Tibial nerve (tissue), 4 donors: ENCODE results near the gene FMO3.

Experiments used
- EP300 ChIP-seq, 2 donors: sonication (generic); formaldehyde crosslinking; IDR thresholded peaks; one replicate each; pipeline ENCODE4 v1.6.1; 2017; ENCODE audit warnings: antibody characterized with exemption in 2 of 2, mild to moderate bottlenecking in 1 of 2
- POLR2A ChIP-seq, 2 donors: fragments of 450-650 bp; IDR thresholded peaks; one replicate each; pipeline ENCODE4 v1.6.1; 2017; ENCODE audit warnings: antibody characterized with exemption in 2 of 2, mild to moderate bottlenecking in 2 of 2, moderate library complexity in 2 of 2
- TF ChIP-seq, protein P1 (sequence below), 5 experiments: fragments of 200-600 bp in 3 of 5; fragments of 450-650 bp in 2 of 5; sonication (generic) in 3 of 5; IDR thresholded peaks; one replicate each; pipeline ENCODE4 v1.5.1; 2016 to 2019; ENCODE audit warnings: antibody characterized with exemption in 5 of 5, mild to moderate bottlenecking in 3 of 5, moderate library complexity in 2 of 5

DNA sequence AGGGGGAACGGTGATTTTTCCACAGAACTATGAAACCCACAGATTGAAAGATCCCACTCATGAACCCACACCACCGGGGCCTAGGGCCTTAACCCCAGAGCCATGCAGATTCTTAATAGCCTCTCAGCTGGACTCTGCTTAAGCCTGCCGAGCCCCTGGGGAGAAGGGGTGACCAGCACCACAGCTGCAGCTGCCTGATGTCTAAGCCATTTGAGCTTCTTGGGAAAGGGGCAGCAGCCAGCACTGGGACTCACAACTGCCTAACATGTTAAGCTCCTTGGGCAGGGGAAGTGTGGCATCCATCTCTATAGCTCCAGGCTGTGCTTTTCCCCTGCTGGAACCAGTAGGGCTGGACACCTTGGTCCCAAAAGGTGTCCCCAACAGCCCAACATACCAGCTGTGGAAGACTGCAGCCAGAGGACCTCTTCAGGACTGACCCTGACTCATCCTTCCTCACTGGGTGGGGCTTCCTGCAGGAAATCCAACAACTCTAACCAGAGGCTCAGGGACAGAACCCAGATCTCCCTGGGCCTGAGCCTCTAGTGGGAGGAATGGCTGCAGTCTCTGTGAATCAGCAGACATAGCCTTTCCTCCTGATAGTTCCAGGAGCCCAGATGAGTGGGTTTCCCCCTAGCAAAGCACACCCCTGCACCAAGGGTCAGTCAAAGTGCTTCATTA is 34.6 kb upstream of the FMO3 start:
- TF ChIP-seq EP300 (IDR thresholded peaks at IDR 0.05) (no peak), POLR2A (IDR thresholded peaks at IDR 0.05) (no peak)
- TF ChIP-seq, protein P1, sequence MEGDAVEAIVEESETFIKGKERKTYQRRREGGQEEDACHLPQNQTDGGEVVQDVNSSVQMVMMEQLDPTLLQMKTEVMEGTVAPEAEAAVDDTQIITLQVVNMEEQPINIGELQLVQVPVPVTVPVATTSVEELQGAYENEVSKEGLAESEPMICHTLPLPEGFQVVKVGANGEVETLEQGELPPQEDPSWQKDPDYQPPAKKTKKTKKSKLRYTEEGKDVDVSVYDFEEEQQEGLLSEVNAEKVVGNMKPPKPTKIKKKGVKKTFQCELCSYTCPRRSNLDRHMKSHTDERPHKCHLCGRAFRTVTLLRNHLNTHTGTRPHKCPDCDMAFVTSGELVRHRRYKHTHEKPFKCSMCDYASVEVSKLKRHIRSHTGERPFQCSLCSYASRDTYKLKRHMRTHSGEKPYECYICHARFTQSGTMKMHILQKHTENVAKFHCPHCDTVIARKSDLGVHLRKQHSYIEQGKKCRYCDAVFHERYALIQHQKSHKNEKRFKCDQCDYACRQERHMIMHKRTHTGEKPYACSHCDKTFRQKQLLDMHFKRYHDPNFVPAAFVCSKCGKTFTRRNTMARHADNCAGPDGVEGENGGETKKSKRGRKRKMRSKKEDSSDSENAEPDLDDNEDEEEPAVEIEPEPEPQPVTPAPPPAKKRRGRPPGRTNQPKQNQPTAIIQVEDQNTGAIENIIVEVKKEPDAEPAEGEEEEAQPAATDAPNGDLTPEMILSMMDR (IDR thresholded peaks at IDR 0.05): no peak
